ENCODE measurements around the gene AKAP8. TPM values are rescaled to one million over a fixed set of nuclear protein-coding genes. Genes with fewer than 3 reads are reported as not detected.

The AKAP8 gene
- total RNA-seq, 1 donor from 2014 or later, result 28.9 TPM

- Mint-ChIP-seq H3K27me3 (ENCODE audit: unreplicated experiment) (peaks cover 4% of the 10 kb centered on the region), H3K36me3 (ENCODE audit: unreplicated experiment) (peaks cover under 1% of the 10 kb centered on the region), H3K9me3 (ENCODE audit: unreplicated experiment) (no peaks in the 10 kb centered on the region), H3K27ac (ENCODE audit: unreplicated experiment) (no peak overlapping the region), H3K4me1 (ENCODE audit: low read depth, unreplicated experiment) (no peaks in the 10 kb centered on the region), H3K4me3 (ENCODE audit: unreplicated experiment) (no peak overlapping the region)
- DNase-seq, result no peak
- TF ChIP-seq, protein P1, sequence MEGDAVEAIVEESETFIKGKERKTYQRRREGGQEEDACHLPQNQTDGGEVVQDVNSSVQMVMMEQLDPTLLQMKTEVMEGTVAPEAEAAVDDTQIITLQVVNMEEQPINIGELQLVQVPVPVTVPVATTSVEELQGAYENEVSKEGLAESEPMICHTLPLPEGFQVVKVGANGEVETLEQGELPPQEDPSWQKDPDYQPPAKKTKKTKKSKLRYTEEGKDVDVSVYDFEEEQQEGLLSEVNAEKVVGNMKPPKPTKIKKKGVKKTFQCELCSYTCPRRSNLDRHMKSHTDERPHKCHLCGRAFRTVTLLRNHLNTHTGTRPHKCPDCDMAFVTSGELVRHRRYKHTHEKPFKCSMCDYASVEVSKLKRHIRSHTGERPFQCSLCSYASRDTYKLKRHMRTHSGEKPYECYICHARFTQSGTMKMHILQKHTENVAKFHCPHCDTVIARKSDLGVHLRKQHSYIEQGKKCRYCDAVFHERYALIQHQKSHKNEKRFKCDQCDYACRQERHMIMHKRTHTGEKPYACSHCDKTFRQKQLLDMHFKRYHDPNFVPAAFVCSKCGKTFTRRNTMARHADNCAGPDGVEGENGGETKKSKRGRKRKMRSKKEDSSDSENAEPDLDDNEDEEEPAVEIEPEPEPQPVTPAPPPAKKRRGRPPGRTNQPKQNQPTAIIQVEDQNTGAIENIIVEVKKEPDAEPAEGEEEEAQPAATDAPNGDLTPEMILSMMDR (IDR thresholded peaks at IDR 0.05; ENCODE audit: partially characterized antibody, unreplicated experiment), result no peak
These were observed 11.2 kb upstream of the AKAP8 start for GRCh38 chr19:15390814-15391213.

GRCh38 chr19:15381864-15382263 is 2.3 kb upstream of the AKAP8 start:
- peaks cover 20% of the 10 kb centered on the region for H3K27me3 Mint-ChIP-seq (ENCODE audit: unreplicated experiment)
- peak overlapping the region; percentile 72 for H3K4me3 Mint-ChIP-seq (ENCODE audit: unreplicated experiment)
- H3K36me3 Mint-ChIP-seq (ENCODE audit: unreplicated experiment), result no peaks in the 10 kb centered on the region
- peak overlapping the region; percentile 54 for H3K27ac Mint-ChIP-seq (ENCODE audit: unreplicated experiment)
- no peak for DNase-seq
- H3K9me3 Mint-ChIP-seq (ENCODE audit: unreplicated experiment), result peaks cover 14% of the 10 kb centered on the region
- peaks cover 21% of the 10 kb centered on the region for H3K4me1 Mint-ChIP-seq (ENCODE audit: low read depth, unreplicated experiment)
- TF ChIP-seq, protein P1 (IDR thresholded peaks at IDR 0.05; ENCODE audit: partially characterized antibody, unreplicated experiment), result no peak

DNA sequence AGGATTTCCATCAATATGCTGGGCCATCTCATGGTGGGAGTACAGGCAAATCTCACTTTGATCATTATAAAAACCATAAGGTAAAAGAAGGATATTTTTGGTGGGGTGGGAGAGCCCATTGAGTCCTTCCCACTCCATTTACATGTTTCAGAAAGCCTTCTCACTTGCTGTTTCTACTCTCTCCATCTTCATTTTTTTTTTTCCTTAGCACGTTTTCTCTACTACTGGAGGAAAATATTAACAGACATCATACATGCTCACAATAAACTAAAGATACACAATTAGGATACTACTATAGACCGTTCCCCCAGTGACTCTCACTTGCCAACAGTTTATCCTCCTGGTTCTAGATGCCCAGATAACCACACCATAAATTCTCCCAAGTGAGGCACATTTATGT is 1.8 kb upstream of the AKAP8 start:
- peak overlapping the region; percentile 54 for H3K27ac Mint-ChIP-seq (ENCODE audit: unreplicated experiment)
- TF ChIP-seq, protein P1 (IDR thresholded peaks at IDR 0.05; ENCODE audit: partially characterized antibody, unreplicated experiment), result no peak
- no peak for DNase-seq
- H3K36me3 Mint-ChIP-seq (ENCODE audit: unreplicated experiment), result no peaks in the 10 kb centered on the region
- peak overlapping the region; percentile 72 for H3K4me3 Mint-ChIP-seq (ENCODE audit: unreplicated experiment)
- H3K9me3 Mint-ChIP-seq (ENCODE audit: unreplicated experiment), result peaks cover 14% of the 10 kb centered on the region
- H3K4me1 Mint-ChIP-seq (ENCODE audit: low read depth, unreplicated experiment), result peaks cover 24% of the 10 kb centered on the region
- peaks cover 20% of the 10 kb centered on the region for H3K27me3 Mint-ChIP-seq (ENCODE audit: unreplicated experiment)

GRCh38 chr19:15379999-15380647 is 536 bp upstream of the AKAP8 start:
- TF ChIP-seq, protein P1 (IDR thresholded peaks at IDR 0.05; ENCODE audit: partially characterized antibody, unreplicated experiment), result no peak
- H3K27me3 Mint-ChIP-seq (ENCODE audit: unreplicated experiment), result peaks cover 22% of the 10 kb centered on the region
- peak overlapping the region; percentile 80 for H3K27ac Mint-ChIP-seq (ENCODE audit: unreplicated experiment)
- peak overlapping the region; percentile 96 for H3K4me3 Mint-ChIP-seq (ENCODE audit: unreplicated experiment)
- peaks cover 24% of the 10 kb centered on the region for H3K4me1 Mint-ChIP-seq (ENCODE audit: low read depth, unreplicated experiment)
- DNase-seq, result peak; percentile 66
- H3K36me3 Mint-ChIP-seq (ENCODE audit: unreplicated experiment), result no peaks in the 10 kb centered on the region
- peaks cover 16% of the 10 kb centered on the region for H3K9me3 Mint-ChIP-seq (ENCODE audit: unreplicated experiment)

GRCh38 chr19:15378534-15379082 is 979 bp downstream of the AKAP8 start:
- Mint-ChIP-seq H3K27ac (ENCODE audit: unreplicated experiment) (peak overlapping the region; percentile 59), H3K4me3 (ENCODE audit: unreplicated experiment) (peak overlapping the region; percentile 92), H3K27me3 (ENCODE audit: unreplicated experiment) (peaks cover 23% of the 10 kb centered on the region), H3K9me3 (ENCODE audit: unreplicated experiment) (peaks cover 18% of the 10 kb centered on the region), H3K4me1 (ENCODE audit: low read depth, unreplicated experiment) (peaks cover 34% of the 10 kb centered on the region), H3K36me3 (ENCODE audit: unreplicated experiment) (no peaks in the 10 kb centered on the region)
- TF ChIP-seq, protein P1 (IDR thresholded peaks at IDR 0.05; ENCODE audit: partially characterized antibody, unreplicated experiment), result no peak
- peak; percentile 58 for DNase-seq
